ENCODE results near the gene CPT1B.

The CPT1B gene

DNA sequence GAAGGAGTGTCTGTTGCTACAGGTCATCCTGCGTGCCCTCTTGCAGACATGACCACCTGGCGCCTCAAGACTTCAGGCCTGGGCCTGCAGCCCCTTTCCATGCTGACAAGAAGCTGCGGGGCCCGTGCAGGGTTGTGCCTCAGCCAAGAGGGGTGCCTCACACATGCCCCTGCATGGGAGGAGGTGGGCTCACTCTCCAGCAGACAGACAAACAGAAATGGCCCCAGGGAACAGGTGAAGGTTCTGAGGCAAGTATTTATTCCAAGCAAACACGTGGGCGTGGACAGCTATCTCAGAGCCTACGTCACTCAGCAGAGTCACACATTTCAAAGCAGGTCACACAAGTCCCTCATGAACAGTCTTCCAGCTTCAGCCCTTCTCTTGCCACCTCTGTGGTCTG is 9.6 kb downstream of the CPT1B start:
- no peak for DNase-seq

GRCh38 chr22:50567721-50568252 is 10.4 kb downstream of the CPT1B start:
- no peak for DNase-seq

GRCh38 chr22:50564289-50564688 is 13.9 kb downstream of the CPT1B start:
- DNase-seq, result no peak

GRCh38 chr22:50563413-50564160 is 14.6 kb downstream of the CPT1B start:
- DNase-seq, result no peak

- peak; percentile 55 for DNase-seq
These were observed 15.5 kb downstream of the CPT1B start, which contains the start of gene SYCE3 for GRCh38 chr22:50562523-50563412. SYCE3 (minus strand) TSS chr22:50562919; CDS start chr22:50556405, 6,514 bp downstream.

DNA sequence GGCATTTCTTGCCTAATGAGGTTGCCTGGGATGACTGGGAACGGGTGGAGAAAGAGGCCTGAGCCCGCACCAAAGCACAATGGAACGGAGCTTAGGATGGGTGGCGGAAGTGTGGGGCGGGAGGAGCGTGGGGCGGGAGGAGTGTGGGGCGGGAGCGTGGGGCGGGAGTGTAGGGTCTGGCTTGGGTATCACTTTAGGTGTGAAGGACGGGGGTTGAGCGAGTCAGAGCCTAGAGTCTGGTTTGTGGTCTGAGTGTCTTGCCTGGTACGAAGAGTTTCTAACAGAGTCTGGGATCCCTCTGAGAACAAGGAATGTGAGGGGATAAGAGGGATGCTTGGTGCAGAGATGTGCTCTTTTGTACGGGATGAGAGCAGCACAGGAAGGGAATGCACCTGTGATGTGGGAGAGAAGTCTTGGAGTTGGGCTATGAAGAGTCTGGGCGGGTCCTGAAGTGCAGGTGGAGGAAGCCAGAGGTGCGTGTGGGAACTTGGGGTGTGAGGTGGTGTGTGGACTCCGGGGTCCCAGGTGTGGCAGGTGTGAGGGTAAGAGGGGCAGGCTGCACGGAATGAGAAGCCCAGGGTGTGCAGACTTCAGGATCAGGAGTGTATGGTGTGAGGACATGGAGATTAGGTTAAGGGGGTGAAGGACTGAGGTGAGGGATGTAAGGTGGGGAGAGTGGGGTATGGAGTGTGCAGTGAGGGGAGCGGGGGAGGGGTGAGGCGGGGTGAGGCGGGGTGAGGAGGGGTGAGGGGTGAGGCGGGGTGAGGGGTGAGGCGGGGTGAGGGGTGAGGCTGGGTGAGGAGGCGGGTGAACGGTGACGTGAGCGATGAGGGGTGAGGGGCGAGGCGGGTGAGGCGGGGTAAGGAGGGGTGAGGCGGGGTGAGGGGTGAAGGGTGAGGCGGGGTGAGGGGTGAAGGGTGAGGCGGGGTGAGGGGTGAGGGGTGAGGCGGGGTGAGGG is 16.5 kb downstream of the CPT1B start:
- DNase-seq, result no peak

DNA sequence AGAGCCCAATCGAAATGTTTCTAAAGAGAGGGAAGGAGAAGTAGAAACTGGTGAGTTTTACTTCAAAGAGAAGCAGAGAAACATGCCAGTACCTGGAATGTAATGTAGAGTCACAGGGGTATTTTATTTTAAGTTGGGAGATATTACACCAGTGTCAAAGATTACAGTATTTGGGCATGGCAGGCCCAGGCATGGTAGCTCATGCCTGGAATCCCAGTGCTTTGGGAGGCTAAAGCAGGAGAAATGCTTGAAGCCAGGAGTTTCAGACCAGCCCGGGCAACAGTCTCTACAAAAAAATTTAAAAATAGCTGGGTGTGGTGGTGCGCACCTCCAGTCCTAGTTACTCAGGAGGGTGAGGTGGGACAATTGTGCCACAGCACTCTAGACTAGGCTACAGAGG is 18.2 kb downstream of the CPT1B start:
- no peak for DNase-seq

DNA sequence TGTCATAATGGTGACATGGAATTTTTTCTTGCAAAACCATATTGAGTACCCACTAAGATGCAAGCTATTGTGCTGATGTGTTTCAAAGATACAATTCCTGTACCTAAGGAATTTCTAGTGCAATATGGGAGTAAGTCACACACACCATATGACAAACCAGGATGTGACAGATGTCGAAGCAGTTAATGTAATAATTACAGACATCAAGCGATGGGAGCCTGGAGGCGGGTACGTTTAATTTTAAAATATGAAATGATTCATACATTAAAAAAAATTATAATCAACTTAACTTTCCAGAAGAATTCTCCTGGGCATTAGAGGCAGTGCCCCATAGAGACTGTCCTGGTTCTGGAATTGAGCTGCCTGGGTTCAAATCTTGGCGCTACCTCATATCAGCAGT is 21.5 kb downstream of the CPT1B start:
- no peak for DNase-seq

DNA sequence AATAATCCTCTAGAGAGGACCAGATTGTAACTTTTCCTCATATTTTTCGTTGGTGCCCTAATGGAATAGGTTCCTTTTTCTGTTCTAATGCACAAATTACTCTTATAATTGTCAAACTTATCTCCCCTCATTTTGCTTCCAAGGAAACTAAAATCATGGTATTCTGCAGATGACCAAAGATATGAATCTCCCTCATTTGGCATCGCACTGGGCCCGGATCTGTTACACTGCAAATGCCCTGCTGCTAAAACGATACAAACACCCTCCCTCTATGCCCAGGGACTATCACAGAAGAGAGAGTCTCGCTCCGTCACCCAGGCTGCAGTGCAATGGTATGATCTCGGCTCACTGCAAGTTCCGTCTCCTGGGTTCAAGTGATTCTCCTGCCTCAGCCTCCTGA is 24.9 kb downstream of the CPT1B start:
- DNase-seq, result no peak

- DNase-seq, result no peak
These were observed 27.0 kb downstream of the CPT1B start for GRCh38 chr22:50551160-50551752.

DNA sequence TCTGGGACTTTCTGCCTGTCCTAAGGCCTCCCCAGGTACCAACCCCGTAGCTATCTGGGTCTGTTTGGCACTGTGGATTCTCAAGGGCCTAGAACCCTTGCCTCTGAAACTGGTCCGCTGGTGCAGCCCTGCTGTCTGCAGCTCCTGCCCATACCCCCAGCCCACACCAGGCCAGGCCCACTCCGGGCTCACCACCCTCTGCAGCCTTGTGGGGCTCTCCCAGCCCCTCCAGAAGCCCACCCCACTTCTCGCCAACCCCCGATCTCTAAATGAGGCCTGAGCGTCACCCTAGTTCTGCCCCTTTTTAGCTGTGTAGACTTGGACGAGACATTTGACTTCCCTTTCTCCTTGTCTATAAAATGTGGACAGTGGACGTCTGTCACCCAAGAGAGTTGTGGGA is 27.8 kb downstream of the CPT1B start:
- DNase-seq, result no peak

- no peak for DNase-seq
These were observed 29.1 kb downstream of the CPT1B start for GRCh38 chr22:50548921-50549790.

GRCh38 chr22:50548040-50548920 is 29.9 kb downstream of the CPT1B start:
- no peak for DNase-seq

DNA sequence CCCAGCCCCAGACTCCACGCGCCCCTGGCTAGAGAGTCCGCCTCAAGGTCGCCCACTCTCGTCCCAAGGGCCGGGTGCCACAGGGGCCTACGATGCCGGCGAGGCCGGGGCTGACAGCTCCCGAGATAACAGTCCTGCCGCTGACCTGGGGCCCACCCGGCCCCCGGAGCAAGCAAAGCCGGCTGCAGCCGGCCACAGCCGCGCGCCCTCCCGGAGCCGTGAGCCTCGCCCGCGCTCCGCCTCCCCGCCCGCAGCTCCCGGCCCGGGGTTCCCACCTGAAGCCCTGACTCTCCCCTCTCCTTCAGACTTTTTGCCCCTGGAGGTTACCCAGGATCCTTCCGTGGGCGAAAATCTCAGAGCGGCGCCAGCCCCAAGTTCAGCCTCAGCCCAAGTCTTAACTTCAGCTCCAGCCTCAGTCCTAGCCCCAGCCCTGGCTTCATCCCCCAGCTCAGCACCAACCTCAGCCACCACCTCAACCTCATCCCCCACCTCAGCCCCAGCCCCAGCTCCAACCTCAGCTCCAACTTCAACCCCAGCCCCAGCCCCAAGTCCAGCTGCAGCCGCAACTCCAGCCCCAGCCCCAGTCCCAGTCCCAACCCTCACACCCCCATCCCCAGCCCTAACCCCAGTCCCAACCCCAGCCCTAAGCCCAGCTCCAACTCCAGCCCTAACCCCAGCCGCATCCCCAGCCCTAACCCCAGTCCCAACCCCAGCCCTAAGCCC is 30.8 kb downstream of the CPT1B start:
- DNase-seq, result no peak

- no peak for DNase-seq
These were observed 31.6 kb downstream of the CPT1B start for GRCh38 chr22:50546326-50547262.

DNA sequence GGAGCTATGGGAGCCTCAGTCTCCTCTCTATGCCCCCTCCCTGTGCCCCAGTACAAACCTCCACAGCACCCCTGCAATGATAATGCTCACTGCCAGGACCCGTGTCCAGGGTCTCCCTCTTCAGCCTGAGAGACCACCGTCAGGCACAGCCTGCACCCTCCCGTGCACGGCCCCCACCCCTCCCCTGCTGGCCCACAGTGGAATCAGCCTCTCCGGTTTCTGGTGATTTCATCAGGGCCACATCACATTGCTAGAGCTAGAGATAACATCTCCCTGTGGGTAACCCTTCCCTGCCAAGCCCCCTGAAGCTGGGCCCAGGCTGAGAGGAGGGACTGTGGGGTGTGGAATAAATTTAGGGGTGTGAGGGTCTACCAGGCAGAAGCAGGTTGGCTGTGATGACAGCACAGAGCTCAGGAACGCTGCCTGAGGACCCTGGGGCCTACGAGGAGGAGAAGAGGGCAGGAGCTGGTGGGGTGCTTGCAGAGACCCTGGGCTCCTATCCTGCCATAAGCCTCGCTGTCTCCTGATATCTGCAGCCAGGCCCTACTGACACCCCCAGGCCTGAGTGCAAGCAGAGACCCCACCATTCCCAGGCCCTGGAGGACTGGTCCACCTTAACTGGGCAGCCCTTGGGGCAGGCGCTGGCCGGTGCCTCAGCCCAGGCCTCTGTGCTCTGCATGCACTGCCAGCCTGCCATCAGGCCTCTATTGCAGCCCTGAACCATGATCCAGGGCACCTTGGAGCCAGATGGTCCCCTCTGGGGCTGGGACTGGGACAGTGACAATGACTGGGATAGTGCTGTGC is 32.5 kb downstream of the CPT1B start, which contains the start of gene KLHDC7B:
KLHDC7B (plus strand) TSS at position 378 of the 804 bp plus-strand sequence; CDS start at position 723, 345 bp downstream.
- DNase-seq, result peak; percentile 18

DNA sequence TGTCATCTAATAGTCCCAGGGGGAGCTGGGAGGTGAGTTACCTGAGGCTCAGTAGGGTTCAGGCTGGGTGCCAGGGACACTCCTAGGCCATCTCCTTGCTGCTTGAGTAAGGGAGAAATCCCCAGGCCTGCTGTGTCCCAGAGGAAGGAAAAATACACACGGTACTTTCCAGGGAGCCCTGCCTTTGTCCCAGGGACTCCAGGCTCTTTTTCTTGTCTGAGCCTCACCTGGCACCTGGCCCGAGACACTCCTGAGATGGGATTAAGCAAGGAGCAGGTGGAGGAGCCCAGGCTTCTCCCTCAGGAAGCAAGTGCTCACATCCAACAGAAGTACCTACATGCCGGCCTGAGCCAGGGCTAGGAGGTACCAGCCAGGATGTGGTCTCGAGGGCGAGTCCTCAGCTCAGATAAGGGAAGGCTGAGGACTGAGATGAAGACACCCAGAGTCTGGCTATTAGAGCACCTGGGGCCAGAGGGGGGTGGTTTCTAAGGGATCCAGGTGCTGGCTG is 33.4 kb downstream of the CPT1B start:
- DNase-seq, result peak; percentile 63

Measured in NCI-H226 (cell line).